HG03565 (cell line): ENCODE data around the gene WNT3A.
A peak's percentile ranks its signal among the peaks of the same experiment; 100 is the strongest.

ENCODE experiments used
- ATAC-seq: cut with Tn5 transposase; IDR thresholded peaks from one replicate; pipeline ENCODE4 v1.9.1; 2021; ENCODE audit warnings: mild to moderate bottlenecking, moderate library complexity; ENCODE audit not compliant: unreplicated experiment

WNT3A gene

DNA sequence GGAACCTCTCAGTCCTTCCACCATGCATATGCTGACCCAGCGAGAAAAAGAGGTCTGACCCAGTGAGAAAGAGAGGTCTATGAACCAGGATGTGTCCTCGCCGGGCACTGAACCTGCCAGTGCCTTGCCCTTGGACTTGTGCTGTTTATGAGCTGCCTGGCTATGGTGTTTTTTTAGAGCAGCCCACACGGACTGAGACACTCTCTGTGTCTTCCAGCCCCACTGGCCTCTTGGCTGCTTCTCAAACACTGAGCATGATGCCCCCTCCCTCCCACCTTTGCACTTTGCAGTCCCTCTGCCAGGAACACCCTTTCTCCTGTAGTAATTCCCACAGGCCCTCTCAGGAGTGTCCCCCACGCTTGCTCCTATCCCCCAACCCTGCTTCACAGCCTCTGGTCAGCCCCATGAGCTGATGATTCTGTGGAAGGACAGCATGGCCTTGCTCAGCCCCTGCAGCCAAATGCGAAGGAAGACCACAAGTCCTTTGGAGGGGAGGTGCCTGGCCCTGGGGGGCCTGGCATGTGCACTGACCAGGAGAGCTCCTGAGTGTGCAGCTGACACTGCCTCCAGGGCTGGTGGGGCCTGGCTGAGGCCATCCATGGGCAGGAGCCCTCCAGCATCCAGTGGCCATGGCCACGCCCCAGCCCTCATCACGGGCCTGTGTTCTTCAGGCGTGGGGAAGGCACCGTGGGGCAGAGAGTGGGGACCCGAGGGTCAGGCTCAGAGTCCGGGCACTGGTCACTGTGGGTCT, 23.8 kb downstream of the WNT3A start:
- no peak for ATAC-seq

DNA sequence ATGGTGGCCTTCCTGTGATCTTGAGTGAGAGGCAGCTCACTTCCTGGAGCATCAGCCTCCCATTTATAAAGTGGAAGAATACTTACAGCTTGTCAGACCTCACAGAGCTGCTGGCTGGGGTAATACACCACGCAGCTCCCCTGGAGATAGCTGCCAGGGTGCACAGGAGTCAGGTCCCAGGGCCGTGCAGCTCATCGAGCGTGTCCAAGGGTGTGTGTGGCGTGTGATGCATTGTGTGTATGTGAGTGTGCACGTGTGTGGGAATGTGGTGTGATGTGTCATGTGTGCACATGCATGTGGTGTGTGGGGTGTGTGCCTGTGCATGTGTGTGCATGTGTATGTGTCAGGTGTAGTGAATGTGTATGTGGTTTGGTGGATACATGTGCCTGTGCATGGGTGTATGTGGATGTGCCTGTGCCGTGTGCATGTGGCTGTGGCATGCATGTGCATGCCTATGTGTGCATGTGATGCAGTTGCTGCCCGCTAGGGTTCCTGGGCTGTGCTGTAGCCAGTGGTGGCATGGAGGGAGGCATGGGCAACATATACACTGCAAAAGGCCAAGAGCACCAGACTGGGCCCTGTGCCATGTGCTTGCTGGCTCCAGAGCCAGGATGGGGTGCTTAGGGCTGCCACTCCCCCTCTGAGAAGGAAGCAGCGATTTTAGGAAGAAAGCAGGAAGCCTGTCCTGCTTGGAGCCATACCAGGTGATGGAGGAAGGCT, 24.6 kb downstream of the WNT3A start:
- ATAC-seq: no peak

DNA sequence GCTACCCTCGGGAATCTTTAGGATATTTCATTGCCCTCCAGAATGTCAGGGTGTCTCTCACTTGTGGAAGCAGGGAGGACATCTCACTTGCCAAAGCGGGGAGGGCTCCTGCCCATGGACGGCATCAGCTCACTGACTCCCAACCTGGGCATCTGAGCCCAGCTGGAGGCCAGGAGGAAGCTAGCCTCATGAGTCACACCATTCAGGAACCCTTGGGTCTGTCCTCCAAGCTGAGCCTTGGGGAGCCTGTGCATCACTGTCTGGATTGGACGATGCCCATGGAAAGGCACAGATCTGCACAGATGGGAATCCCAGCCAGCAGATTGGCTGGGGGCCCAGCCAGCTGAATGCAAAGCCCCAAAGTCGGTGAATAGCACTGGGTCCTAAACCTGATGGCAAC, 25.2 kb downstream of the WNT3A start:
- no peak for ATAC-seq

DNA sequence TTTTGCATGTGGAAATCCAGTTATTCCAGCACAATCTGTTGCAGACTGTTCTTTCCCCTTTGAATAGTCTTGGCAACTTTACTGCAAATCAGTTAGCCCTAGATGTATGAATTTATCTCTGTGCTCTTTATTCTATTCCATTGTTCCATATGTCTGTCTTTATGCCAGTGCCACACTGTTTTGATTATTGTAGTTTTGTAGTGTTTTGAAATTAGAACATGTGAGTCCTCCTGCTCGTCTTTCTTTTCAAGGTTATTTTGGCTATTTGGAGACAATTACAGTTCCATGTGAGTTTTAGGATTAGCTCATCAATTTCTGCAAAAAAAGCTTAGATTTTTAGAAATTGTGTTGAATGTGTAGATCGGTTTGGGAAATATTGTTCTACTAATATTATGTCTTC, 26.6 kb downstream of the WNT3A start:
- no peak for ATAC-seq

DNA sequence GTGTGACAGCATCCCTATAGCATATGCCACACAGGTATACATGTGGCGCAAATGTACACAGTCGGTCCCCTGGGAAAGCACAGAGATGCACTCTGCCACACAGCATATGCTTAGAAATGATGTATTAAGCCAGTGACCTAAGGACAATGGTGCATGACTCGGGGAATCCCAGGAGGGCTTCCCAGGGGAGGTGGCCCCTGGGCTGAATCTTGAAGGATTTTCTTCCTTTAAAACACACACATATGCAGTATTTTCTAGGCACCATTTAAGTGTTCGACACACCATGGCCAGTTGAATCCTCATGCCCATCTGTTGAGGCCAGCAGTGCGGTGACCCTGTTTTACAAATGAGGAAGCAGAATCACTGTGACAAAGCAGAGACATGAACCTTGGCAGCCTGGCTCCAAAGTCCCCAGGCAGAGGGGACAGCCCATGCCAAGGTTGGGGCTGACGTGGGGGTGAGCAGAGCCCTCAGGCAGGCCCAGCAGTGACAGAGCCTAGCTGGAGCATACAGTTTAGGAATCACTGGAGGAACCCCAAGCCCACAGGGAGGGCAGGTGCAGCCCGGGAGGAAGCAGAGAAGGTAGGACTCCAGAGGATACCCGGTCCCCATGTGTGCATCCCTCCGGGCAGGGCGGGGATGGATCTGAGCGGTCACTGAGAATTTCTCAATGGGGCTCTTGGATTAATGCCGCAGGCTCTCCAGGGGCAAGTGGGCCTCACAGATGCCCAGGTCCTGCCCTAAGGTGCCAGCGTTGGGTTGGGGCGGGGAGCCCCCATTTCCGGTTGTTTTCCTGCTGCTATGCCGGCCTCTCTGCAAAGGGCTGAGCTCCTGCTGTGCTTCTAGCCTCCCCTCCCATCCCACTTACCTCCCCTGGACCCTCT, 28.4 kb downstream of the WNT3A start:
- no peak for ATAC-seq

DNA sequence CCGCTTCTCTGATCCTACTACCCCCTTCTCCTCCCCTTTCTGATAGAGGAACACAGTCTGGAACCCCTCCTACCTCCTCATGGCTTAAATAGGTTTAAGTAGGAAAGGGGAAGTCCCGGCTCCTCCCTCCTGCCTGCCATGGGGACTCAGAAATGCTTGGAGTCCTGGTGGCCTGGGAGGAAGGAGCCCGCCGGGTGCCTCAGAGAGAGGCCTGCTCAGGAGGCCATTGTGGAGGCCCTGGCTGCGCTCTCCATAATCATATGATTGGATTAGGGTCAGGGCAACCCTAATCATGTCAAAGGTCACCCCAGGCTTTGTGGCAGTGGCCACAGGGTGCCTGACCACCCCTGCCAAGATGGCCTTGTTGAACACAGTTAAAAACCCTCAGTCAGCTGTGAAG, 29.0 kb downstream of the WNT3A start:
- ATAC-seq: no peak

DNA sequence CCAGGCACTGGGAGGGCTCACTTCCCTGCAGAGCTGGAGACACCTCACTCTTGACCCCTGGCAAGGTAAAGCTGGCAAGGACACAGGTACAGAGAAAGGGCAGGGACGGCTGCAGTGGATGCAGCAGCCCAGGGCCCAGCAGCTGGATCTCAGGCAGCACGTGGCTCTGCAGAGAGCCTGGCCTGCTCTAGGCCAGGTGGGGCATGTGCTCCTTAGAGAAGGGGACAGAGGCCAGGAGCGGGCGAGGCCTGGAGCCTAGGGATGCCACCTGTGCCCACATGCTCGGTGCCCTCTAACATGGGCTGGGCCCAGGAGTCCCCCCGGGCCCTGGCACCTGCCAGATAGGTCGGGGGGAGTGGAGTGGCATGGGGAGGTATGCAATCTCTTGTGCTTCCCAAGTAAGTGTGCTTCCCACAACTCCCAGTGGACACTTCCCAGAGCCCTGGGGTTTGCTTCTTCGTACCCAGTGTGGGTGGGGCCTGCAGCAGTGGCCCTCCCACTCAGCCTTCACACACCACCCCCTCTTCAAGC, 30.0 kb downstream of the WNT3A start:
- no peak for ATAC-seq

DNA sequence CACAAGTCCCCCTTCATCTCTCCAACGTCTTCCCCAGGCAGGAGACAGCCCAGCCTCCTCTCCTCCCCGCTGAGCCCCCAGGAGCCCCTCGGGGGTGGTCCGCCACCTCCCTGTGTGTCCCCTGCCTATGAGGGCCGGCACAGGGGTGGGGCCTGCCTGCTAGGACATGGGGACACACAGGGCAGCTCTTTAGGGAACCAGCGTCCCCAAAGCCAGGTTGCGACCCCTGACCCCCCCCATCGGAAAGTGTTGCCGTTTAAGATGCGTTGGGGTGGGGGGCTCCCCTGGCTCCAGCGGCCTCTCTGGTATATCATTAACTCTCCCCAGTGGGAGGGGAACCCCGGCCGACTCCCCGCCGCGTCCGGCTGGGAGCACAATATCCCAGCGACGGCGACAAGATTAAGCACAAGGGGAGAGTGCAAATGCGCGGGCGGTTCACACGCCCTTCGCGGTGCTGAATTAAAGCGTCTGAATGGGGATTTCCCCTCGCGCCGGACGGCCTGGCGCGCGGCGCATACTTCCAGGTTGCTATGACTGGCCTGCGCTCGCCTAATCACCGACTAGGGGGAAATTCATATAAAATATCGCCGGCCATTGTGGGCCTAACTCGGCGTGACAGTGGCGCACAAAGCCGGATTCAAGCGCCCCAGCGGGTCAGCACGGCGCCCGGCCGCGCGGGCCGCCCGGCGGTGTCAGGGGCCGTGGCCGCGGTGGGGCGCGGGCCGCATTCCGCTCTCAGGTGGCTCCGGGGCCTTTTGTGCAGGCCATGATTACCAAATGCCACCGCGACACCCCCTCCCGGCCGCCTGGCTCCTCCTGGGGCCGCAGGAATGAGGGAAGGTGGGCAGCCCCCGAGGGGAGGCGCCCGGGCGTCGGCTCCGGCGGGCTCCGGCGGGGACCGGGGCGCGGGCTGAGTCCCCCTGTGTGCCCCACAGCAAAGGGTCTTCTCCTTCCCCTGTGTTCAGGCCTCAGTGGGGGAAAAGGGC, 30.9 kb downstream of the WNT3A start:
- peak; percentile 79 for ATAC-seq

DNA sequence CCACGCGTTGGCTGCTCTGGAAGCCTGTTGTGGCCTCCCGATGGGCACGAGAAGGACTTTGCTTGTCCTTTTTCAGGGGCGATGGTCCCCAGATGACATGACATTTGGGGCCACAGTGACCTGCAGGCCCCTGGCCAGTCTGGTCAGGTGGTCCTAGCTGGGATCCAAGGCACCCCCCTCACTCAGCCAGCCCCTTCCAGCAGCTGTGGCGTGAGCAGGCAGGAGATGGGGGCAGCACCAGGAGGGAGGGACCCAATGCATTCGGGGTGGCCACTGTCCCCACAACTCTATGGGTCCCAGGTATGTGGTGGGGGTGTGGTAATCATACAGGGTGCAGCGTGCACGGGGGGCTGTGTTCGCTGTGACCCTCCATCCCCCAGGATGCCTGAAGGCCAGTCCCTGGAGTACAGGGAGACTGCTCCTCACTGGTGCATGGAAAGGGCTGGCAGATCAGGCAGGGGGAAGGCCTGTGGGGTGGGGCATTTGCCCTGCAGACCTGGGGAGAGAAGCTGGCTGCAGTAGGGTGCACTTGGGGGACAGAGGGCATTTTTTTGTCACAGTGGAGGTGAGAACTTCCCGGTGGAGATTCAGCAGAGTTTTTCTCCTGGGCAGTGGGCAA, 31.7 kb downstream of the WNT3A start:
- no peak for ATAC-seq

DNA sequence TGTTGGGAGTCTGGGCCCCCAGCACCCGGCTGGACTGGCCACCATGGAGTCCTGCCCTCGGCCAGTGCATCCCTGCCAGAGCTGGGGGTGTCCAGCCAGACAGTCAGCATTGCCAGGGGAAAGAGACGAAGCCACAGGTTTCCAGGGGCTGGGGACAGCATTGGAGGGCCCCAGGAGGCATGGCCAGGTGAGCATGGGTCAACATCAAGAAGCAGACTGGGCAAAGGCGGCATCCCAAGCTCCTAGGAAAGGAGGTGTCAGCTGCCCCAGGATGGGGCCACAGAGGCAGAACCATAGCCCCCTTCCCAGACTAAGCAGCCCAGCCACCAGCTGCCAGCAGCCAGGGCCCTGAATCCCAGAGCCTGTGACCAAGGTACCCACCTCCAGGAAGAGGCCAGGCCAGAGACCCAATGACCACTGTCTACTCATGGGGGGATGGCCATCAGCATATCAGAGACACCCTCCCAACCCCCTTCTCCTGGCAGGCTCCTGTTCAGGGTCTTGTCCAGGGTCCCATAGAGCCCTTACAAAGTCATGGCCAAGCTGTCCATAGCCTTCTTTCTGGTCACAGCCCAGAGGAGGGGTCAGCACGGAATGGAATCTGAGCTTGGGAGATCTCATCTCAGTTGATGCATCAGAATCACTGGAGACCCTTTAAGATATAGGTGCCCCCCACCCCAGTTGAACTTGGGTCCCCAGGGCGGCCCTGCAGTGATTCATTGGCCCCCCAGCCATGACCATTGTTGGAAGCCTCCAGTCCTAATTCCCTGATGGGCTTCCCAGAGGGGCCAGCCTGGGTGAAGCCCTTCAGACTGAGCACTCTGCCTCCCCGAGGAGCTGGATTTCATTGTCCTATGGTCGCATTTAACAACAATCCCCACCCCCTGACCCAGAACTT, 32.5 kb downstream of the WNT3A start:
- ATAC-seq: no peak

DNA sequence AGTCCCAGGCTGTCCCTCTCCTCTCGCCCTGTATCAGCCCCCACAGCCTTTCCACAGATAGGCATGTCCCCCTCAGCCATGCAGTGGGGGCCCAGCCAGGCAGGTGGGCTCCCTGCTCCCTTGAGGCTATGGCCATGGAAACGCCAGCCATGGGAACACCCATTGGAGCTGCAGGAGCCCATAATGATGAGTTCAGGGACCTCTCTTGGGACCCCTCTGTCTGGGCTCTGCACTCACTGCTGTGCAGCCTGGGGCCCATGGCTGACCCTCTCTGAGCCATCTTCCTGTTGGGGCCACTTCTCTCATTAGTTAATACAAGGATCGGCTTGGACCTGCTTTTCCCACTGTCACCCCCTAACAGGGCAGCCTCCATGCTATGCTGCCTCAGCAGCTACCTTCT, 33.2 kb downstream of the WNT3A start:
- ATAC-seq: no peak

DNA sequence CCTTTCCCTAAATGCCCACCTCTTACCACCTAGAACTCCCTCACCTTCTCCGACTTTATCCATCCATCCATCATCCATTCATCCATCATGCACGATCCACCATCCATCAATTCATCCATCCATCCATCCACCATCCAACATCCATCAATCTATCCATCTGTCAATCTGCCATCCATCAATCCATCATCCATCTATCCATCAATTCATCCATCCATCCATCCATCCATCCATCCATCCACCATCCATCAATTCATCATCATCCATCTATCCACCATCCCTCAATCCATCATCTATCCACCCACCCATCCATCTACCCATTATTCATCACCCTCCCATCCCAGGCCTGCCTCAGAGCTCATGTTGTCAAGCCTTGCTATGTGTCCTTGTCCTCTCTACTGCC, 34.5 kb downstream of the WNT3A start:
- no peak for ATAC-seq

DNA sequence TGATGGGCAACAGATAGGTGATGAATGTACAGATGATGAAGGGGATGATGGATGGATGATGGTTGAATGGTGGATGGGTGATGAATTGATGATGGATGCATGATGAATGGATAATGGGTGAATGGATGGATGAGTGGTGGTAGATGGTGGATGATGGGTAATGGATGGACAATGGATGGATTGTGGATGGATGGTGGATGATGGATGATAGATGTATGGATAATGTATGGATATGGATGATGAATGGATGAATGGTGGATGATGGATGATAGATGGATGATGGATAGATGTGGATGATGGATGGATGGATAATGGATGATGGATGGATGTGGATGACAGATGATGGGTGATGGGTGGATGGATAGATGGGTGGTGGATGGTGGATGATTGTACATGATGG, 35.7 kb downstream of the WNT3A start:
- ATAC-seq: no peak

DNA sequence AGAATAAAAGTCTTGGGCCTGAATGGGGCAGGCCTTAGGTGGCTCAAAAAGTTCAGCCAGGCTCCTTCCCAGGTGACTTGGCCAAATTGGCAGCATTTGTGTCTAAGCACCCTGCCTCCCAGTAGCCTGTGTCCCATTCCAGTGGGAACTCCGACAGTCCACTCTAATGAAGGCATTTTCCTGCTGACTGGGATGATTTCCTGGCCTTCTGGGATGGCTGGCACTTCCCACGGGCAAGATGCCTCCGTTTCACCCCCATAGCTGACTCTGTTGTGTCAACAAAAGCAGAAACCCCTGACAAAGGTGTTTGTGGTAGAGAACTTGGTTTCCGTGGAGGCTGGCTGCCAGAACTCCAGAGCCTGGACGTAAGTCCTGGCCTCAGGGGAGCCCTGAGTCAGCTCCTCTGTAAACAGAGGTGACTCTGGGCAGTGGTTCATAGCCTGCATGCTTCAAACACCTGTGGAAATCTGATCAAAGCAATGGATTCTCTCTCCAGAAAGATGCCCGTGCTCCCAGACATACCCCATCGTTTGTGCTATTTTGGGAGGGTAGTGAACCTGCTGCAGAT, 36.6 kb downstream of the WNT3A start:
- ATAC-seq: no peak

DNA sequence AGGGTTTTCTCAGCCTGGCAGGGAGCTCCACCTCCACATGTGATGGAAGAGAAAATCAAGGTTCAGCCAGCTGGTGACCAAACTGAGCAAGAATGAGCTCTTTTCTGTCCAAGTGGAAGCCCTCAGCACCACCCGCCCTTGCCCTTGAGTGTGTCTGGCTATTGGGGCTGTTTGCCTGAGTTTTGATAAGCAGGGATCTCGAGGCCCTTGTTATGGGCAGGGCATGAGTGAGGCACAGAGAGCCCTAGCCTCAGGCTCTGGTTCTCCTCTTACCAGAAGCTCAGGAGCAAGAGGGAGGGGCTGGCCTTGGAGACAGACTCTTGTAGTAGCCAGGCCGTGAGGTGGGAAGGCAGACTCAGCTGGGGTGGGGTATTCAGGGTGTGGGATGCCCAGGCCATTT, 38.2 kb downstream of the WNT3A start:
- no peak for ATAC-seq

DNA sequence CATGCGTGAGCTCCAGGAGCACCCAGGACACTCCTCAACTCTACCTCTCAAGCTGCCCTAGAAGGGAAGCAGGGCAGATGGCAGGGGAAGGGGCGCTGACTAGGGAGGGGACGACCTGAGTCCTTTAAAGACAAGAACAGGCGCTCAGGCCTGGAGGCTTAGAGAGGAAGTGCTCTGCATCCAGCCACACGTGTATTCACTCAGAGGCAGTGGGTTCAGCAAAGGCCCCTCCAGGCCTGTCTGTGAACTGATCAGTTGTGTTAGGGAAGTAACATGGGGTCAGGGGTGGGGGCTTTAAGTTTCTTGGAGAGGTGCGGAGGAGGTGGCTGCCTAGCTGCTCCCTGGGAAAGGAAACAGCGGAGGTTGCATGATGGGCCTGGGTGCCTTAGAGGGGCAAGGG, 38.6 kb downstream of the WNT3A start:
- ATAC-seq: no peak

DNA sequence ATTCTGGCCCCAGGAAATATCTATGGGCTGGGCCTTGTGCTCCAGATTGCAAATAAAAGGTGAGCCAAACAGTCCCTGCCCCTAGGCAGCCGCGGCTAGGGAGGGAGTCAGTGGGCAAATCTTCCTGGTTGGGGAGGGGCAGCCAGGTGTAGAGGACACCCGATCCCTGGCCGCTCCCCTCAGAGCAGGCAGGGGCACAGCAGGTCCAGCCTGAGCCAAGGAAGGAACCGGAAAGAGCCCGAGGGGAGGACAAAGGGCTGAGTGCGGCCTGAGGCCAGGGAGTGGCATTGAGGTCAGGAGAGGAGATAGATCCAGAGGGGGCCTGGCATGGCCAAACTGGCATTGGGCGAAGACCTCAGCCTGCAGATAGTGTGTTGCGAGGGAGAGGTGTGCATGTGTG, 39.1 kb downstream of the WNT3A start:
- ATAC-seq: no peak

DNA sequence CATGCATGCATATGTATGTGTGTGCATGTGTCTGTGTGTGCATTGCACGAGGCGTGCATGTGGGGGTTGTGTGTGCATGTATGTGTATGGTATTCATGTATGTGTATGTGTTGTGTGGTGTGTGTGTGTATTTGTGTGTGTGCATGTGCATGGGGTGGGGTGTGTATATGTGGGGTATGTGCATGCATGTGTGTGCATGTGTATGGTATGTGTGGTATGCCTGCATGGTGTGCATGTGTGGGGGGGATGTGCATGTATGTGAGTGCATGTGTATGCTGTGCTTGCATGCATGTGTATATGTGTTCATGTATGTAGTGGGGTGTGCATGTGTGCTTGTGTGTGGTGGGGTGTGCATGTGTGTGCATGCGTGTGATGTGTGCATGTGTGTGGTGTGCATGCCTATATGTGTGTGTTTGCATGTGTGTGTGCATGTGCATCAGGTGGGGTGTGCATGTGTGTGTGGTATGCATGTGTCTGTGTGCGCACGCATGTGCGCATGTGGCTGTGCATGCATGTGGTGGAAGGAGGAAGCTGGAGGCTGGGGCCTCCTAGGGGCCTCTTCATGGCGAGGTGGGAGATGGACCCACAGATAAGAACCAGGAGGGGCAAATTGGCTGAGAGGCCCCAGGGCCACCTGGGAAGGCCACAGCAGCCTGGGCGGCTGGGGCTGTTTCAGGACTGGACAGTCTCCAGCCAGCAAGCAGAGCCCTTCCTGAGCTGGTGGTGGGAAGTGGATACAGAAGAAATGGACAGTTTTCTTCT, 39.8 kb downstream of the WNT3A start:
- ATAC-seq: no peak
